ENCODE data around the gene PODXL2.

Gene PODXL2

GRCh38 chr3:127676456-127676855 is 47.5 kb downstream of the PODXL2 start:
- TF ChIP-seq GATA3 (IDR thresholded peaks at IDR 0.05; ENCODE audit: low read depth, low read length), result no peak

GRCh38 chr3:127676921-127677351 is 48.0 kb downstream of the PODXL2 start:
- TF ChIP-seq GATA3 (IDR thresholded peaks at IDR 0.05; ENCODE audit: low read depth, low read length), result no peak
- TF ChIP-seq GATA2 (IDR thresholded peaks at IDR 0.05; ENCODE audit: low read depth, low read length), result no peak

GRCh38 chr3:127677541-127678314 is 48.7 kb downstream of the PODXL2 start:
- TF ChIP-seq GATA2 (IDR thresholded peaks at IDR 0.05; ENCODE audit: low read depth, low read length) (no peak), GATA3 (IDR thresholded peaks at IDR 0.05; ENCODE audit: low read depth, low read length) (no peak)

GRCh38 chr3:127678315-127678599 is 49.3 kb downstream of the PODXL2 start:
- TF ChIP-seq GATA2 (IDR thresholded peaks at IDR 0.05; ENCODE audit: low read depth, low read length), result no peak
- no peak for TF ChIP-seq GATA3 (IDR thresholded peaks at IDR 0.05; ENCODE audit: low read depth, low read length)

- TF ChIP-seq GATA2 (IDR thresholded peaks at IDR 0.05; ENCODE audit: low read depth, low read length) (no peak), GATA3 (IDR thresholded peaks at IDR 0.05; ENCODE audit: low read depth, low read length) (no peak)
Measured at GRCh38 chr3:127678611-127679533, 49.9 kb downstream of the PODXL2 start.

- no peak for TF ChIP-seq GATA2 (IDR thresholded peaks at IDR 0.05; ENCODE audit: low read depth, low read length)
- TF ChIP-seq GATA3 (IDR thresholded peaks at IDR 0.05; ENCODE audit: low read depth, low read length), result no peak
Measured at GRCh38 chr3:127679534-127680145, 50.7 kb downstream of the PODXL2 start.

- TF ChIP-seq GATA2 (IDR thresholded peaks at IDR 0.05; ENCODE audit: low read depth, low read length), result no peak
- no peak for TF ChIP-seq GATA3 (IDR thresholded peaks at IDR 0.05; ENCODE audit: low read depth, low read length)
Measured at GRCh38 chr3:127680146-127680661, 51.2 kb downstream of the PODXL2 start.

GRCh38 chr3:127680798-127681221 is 51.8 kb downstream of the PODXL2 start:
- no peak for TF ChIP-seq GATA3 (IDR thresholded peaks at IDR 0.05; ENCODE audit: low read depth, low read length)
- TF ChIP-seq GATA2 (IDR thresholded peaks at IDR 0.05; ENCODE audit: low read depth, low read length), result no peak

GRCh38 chr3:127682561-127682960 is 53.6 kb downstream of the PODXL2 start:
- TF ChIP-seq GATA2 (IDR thresholded peaks at IDR 0.05; ENCODE audit: low read depth, low read length), result no peak
- TF ChIP-seq GATA3 (IDR thresholded peaks at IDR 0.05; ENCODE audit: low read depth, low read length), result no peak

- TF ChIP-seq GATA2 (IDR thresholded peaks at IDR 0.05; ENCODE audit: low read depth, low read length) (no peak), GATA3 (IDR thresholded peaks at IDR 0.05; ENCODE audit: low read depth, low read length) (no peak)
Measured at GRCh38 chr3:127684871-127685707, 56.1 kb downstream of the PODXL2 start.

GRCh38 chr3:127685708-127686511 is 56.9 kb downstream of the PODXL2 start:
- no peak for TF ChIP-seq GATA2 (IDR thresholded peaks at IDR 0.05; ENCODE audit: low read depth, low read length)
- no peak for TF ChIP-seq GATA3 (IDR thresholded peaks at IDR 0.05; ENCODE audit: low read depth, low read length)

- TF ChIP-seq GATA2 (IDR thresholded peaks at IDR 0.05; ENCODE audit: low read depth, low read length), result no peak
- no peak for TF ChIP-seq GATA3 (IDR thresholded peaks at IDR 0.05; ENCODE audit: low read depth, low read length)
Measured at GRCh38 chr3:127686512-127686894, 57.5 kb downstream of the PODXL2 start.

Measured in SH-SY5Y (cell line).